ELR (cell line): ENCODE data around the gene DYNC2H1.

Experiments used
- DNase-seq: peaks from one replicate; pipeline ENCODE4 v3.0.0-alpha.2; 2015; ENCODE audit warnings: low read depth

The DYNC2H1 gene

GRCh38 chr11:103108933-103109817 is at the start of gene DYNC2H1:
Gene DYNC2H1, plus strand, starts transcription at chr11:103109426. Its CDS starts 149 bp downstream, at chr11:103109575.
- DNase-seq = peak; percentile 96

- no peak for DNase-seq
Observed at GRCh38 chr11:103061656-103062055, 47.6 kb upstream of the DYNC2H1 start.

GRCh38 chr11:103067118-103067517 is 42.1 kb upstream of the DYNC2H1 start:
- DNase-seq = no peak

- DNase-seq = no peak
Observed at GRCh38 chr11:103069367-103069766, 39.9 kb upstream of the DYNC2H1 start.

GRCh38 chr11:103070142-103070541 is 39.1 kb upstream of the DYNC2H1 start:
- DNase-seq = no peak

- DNase-seq = no peak
Observed at GRCh38 chr11:103071008-103071407, 38.2 kb upstream of the DYNC2H1 start.

- no peak for DNase-seq
Observed at GRCh38 chr11:103076361-103076760, 32.9 kb upstream of the DYNC2H1 start.

GRCh38 chr11:103077554-103077953 is 31.7 kb upstream of the DYNC2H1 start:
- peak; percentile 14 for DNase-seq

- no peak for DNase-seq
Observed at GRCh38 chr11:103078710-103079109, 30.5 kb upstream of the DYNC2H1 start.

- peak; percentile 46 for DNase-seq
Observed at GRCh38 chr11:103079833-103080232, 29.4 kb upstream of the DYNC2H1 start.

GRCh38 chr11:103085758-103086365 is 23.4 kb upstream of the DYNC2H1 start:
- no peak for DNase-seq

- DNase-seq = peak; percentile 31
Observed at GRCh38 chr11:103086461-103086860, 22.8 kb upstream of the DYNC2H1 start.

GRCh38 chr11:103091064-103091800 is 18.0 kb upstream of the DYNC2H1 start:
- DNase-seq = peak; percentile 66

- peak; percentile 97 for DNase-seq
Observed at GRCh38 chr11:103091801-103092524, 17.3 kb upstream of the DYNC2H1 start, which contains the start of gene DCUN1D5. Gene DCUN1D5, minus strand, starts transcription at chr11:103092160. Its CDS starts 288 bp downstream, at chr11:103091872.

- DNase-seq = no peak
Observed at GRCh38 chr11:103097279-103097678, 11.9 kb upstream of the DYNC2H1 start.

GRCh38 chr11:103109818-103110388 is 677 bp downstream of the DYNC2H1 start:
- DNase-seq = peak; percentile 55

- DNase-seq = peak; percentile 65
Observed at GRCh38 chr11:103110391-103110790, 1.2 kb downstream of the DYNC2H1 start.

- DNase-seq = no peak
Observed at GRCh38 chr11:103111400-103111799, 2.2 kb downstream of the DYNC2H1 start.

- DNase-seq = no peak
Observed at GRCh38 chr11:103112364-103112763, 3.1 kb downstream of the DYNC2H1 start.

- DNase-seq = no peak
Observed at GRCh38 chr11:103114836-103115235, 5.6 kb downstream of the DYNC2H1 start.

GRCh38 chr11:103125462-103125861 is 16.2 kb downstream of the DYNC2H1 start:
- no peak for DNase-seq
